Measurements from ENCODE around the gene ARHGAP25. TPM values are rescaled to one million over a fixed set of nuclear protein-coding genes. Genes with fewer than 3 reads are reported as not detected.

Gene ARHGAP25
- polyA plus RNA-seq, 3 donors: 20.8 to 56.8 (median 36.3) TPM

- Histone ChIP-seq H3K27ac (ENCODE audit: low read depth in 1 of 2, low read length in 2 of 2) (peak overlapping the region; percentile 87 to 93), H3K9ac (ENCODE audit: insufficient read depth, low read length, poor library complexity, severe bottlenecking) (peak overlapping the region; percentile 72), H3K4me2 (replicated peaks; ENCODE audit: extremely low read depth, low read length, poor library complexity, severe bottlenecking) (peak overlapping the region; percentile 85), H3K4me3 (replicated peaks in 1 of 3; ENCODE audit: low read depth in 2 of 3, low read length in 3 of 3) (peak overlapping the region; percentile 20 to 73 (median 33)), H3K27me3 (ENCODE audit: control insufficient read depth in 2 of 2, insufficient read depth in 2 of 2, low read length in 2 of 2) (no peaks in the 10 kb centered on the region), H4K20me1 (ENCODE audit: insufficient read depth, low read length) (peaks cover 15% of the 10 kb centered on the region), H3K79me2 (ENCODE audit: insufficient read depth, low read length) (peaks cover 95% of the 10 kb centered on the region), H3K9me3 (replicated peaks in 1 of 2; ENCODE audit: control insufficient read depth in 1 of 2, insufficient read depth in 1 of 2, low read length in 2 of 2) (no peaks in the 10 kb centered on the region), H3K4me1 (ENCODE audit: control insufficient read depth in 1 of 2, insufficient read depth in 2 of 2, low read length in 2 of 2) (peaks cover 85 to 92% of the 10 kb centered on the region in 2 donors), H2AFZ (ENCODE audit: insufficient read depth, low read depth, low read length, poor library complexity, severe bottlenecking) (peak overlapping the region; percentile 80), H3K36me3 (replicated peaks in 1 of 2; ENCODE audit: control insufficient read depth in 1 of 2, insufficient read depth in 2 of 2, low read length in 2 of 2) (peaks cover 41 to 58% of the 10 kb centered on the region in 2 donors)
- DNase-seq: peak in 1 of 3 donors; percentile 44
- H3K27me3 Mint-ChIP-seq (ENCODE audit: low read depth in 3 of 3): no peaks in the 10 kb centered on the region
- peaks cover 41 to 57% of the 10 kb centered on the region in 2 donors for H3K36me3 Mint-ChIP-seq
- intact Hi-C loops (cut with micrococcal nuclease): no loop called here
- peaks cover 79% of the 10 kb centered on the region for H3K4me1 Mint-ChIP-seq
- TF ChIP-seq CTCF (IDR thresholded peaks at IDR 0.05): no peak
- H3K4me3 Mint-ChIP-seq: peak overlapping the region; percentile 82 to 92
- H3K27ac Mint-ChIP-seq: peak overlapping the region; percentile 94 to 99 (median 97)
- peaks cover 0 to 3% (median 0%) of the 10 kb centered on the region in 7 donors for H3K9me3 Mint-ChIP-seq
- WGBS (ENCODE audit: insufficient coverage): 46% methylated on average over 6 of the region's 13 CpGs
These were observed 40.7 kb downstream of the ARHGAP25 start for GRCh38 chr2:68775272-68775842.

- H3K4me3 Mint-ChIP-seq: peak overlapping the region; percentile 82 to 92
- H3K27ac Mint-ChIP-seq: peak overlapping the region; percentile 48 to 99 (median 94)
- H3K9me3 Mint-ChIP-seq: peaks cover 0 to 3% (median 0%) of the 10 kb centered on the region in 7 donors
- peaks cover 0 to 3% (median 0%) of the 10 kb centered on the region in 3 donors for H3K27me3 Mint-ChIP-seq (ENCODE audit: low read depth in 3 of 3)
- no peaks in the 10 kb centered on the region for H3K9me3 ChIP-seq (replicated peaks in 1 of 2; ENCODE audit: control insufficient read depth in 1 of 2, insufficient read depth in 1 of 2, low read length in 2 of 2)
- 94% methylated on average over 2 of the region's 2 CpGs for WGBS (ENCODE audit: insufficient coverage)
- H3K36me3 Mint-ChIP-seq: peaks cover 49 to 63% of the 10 kb centered on the region in 2 donors
- H3K4me2 ChIP-seq (replicated peaks; ENCODE audit: extremely low read depth, low read length, poor library complexity, severe bottlenecking): peak overlapping the region; percentile 85
- peaks cover 47 to 66% of the 10 kb centered on the region in 2 donors for H3K36me3 ChIP-seq (replicated peaks in 1 of 2; ENCODE audit: control insufficient read depth in 1 of 2, insufficient read depth in 2 of 2, low read length in 2 of 2)
- peaks cover 73% of the 10 kb centered on the region for H3K4me1 Mint-ChIP-seq
- H3K79me2 ChIP-seq (ENCODE audit: insufficient read depth, low read length): peaks cover 96% of the 10 kb centered on the region
- no peaks in the 10 kb centered on the region for H3K27me3 ChIP-seq (ENCODE audit: control insufficient read depth in 2 of 2, insufficient read depth in 2 of 2, low read length in 2 of 2)
- peaks cover 77 to 85% of the 10 kb centered on the region in 2 donors for H3K4me1 ChIP-seq (ENCODE audit: control insufficient read depth in 1 of 2, insufficient read depth in 2 of 2, low read length in 2 of 2)
- no peak for DNase-seq
- H4K20me1 ChIP-seq (ENCODE audit: insufficient read depth, low read length): peaks cover 20% of the 10 kb centered on the region
- peak overlapping the region; percentile 30 to 93 for H3K27ac ChIP-seq (ENCODE audit: low read depth in 1 of 2, low read length in 2 of 2)
- peak overlapping the region in 1 of 3 experiments; percentile 73 for H3K4me3 ChIP-seq (replicated peaks in 1 of 3; ENCODE audit: low read depth in 2 of 3, low read length in 3 of 3)
- no peak overlapping the region for H3K9ac ChIP-seq (ENCODE audit: insufficient read depth, low read length, poor library complexity, severe bottlenecking)
- no peak for TF ChIP-seq CTCF (IDR thresholded peaks at IDR 0.05)
- intact Hi-C loops (cut with micrococcal nuclease): loop anchor here in 1 of 2 donors (2.0 kb wide), 1 partner anchor 13 kb away; no protein-coding TSS in a partner anchor
- no peak overlapping the region for H2AFZ ChIP-seq (ENCODE audit: insufficient read depth, low read depth, low read length, poor library complexity, severe bottlenecking)
These were observed 41.5 kb downstream of the ARHGAP25 start for GRCh38 chr2:68776124-68776523.

Data from CD14-positive monocyte (primary cell).